ENCODE measurements around the gene SLC16A11.

Gene SLC16A11

GRCh38 chr17:7080456-7081041 is 36.7 kb upstream of the SLC16A11 start:
- Histone ChIP-seq H4K20me1 (ENCODE audit: insufficient read depth, low read length) (no peaks in the 10 kb centered on the region), H3F3A (ENCODE audit: insufficient read depth, low read length) (no peaks in the 10 kb centered on the region), H3K79me2 (ENCODE audit: insufficient read depth, low read length) (no peaks in the 10 kb centered on the region), H3K27ac (ENCODE audit: low read depth, low read length, poor library complexity, severe bottlenecking) (no peak overlapping the region), H3K4me3 (ENCODE audit: low read depth, low read length, poor library complexity, severe bottlenecking) (no peak overlapping the region), H3K4me2 (ENCODE audit: low read length) (no peak overlapping the region), H3K27me3 (ENCODE audit: insufficient read depth, low read length) (peaks cover 2% of the 10 kb centered on the region; the same call in 1 of the 2 replicates), H3K9me3 (ENCODE audit: low read length) (no peaks in the 10 kb centered on the region), H3K36me3 (ENCODE audit: insufficient read depth, low read length) (no peaks in the 10 kb centered on the region), H3K9me2 (ENCODE audit: low read depth, low read length) (no peaks in the 10 kb centered on the region), H2AFZ (ENCODE audit: low read length) (no peak overlapping the region), H3K4me1 (ENCODE audit: insufficient read depth, low read length, severe bottlenecking) (no peaks in the 10 kb centered on the region), H3K9ac (ENCODE audit: low read length) (no peak overlapping the region)
- TF ChIP-seq CTCF (IDR thresholded peaks at IDR 0.05; ENCODE audit: low read length) (no peak), EZH2 (IDR thresholded peaks at IDR 0.05; ENCODE audit: borderline replicate concordance, low read length) (no peak)

- Histone ChIP-seq H3K79me2 (ENCODE audit: insufficient read depth, low read length) (no peaks in the 10 kb centered on the region), H3K36me3 (ENCODE audit: insufficient read depth, low read length) (no peaks in the 10 kb centered on the region), H3K4me2 (ENCODE audit: low read length) (no peak within 1 kb of the TSS), H4K20me1 (ENCODE audit: insufficient read depth, low read length) (no peaks in the 10 kb centered on the region), H3F3A (ENCODE audit: insufficient read depth, low read length) (no peaks in the 10 kb centered on the region), H3K9ac (ENCODE audit: low read length) (no peak within 1 kb of the TSS), H3K4me3 (ENCODE audit: low read depth, low read length, poor library complexity, severe bottlenecking) (no peak within 1 kb of the TSS), H3K9me3 (ENCODE audit: low read length) (no peaks in the 10 kb centered on the region), H3K27ac (ENCODE audit: low read depth, low read length, poor library complexity, severe bottlenecking) (no peak within 1 kb of the TSS), H2AFZ (ENCODE audit: low read length) (no peak within 1 kb of the TSS), H3K27me3 (ENCODE audit: insufficient read depth, low read length) (peaks cover 2% of the 10 kb centered on the region; the same call in 1 of the 2 replicates), H3K9me2 (ENCODE audit: low read depth, low read length) (no peaks in the 10 kb centered on the region), H3K4me1 (ENCODE audit: insufficient read depth, low read length, severe bottlenecking) (no peaks in the 10 kb centered on the region)
- TF ChIP-seq EZH2 (IDR thresholded peaks at IDR 0.05; ENCODE audit: borderline replicate concordance, low read length) (no peak), CTCF (IDR thresholded peaks at IDR 0.05; ENCODE audit: low read length) (no peak)
Observed at GRCh38 chr17:7079581-7080455, 35.9 kb upstream of the SLC16A11 start, which contains the start of gene CLEC10A. Gene CLEC10A (minus strand): TSS chr17:7080251. CDS start chr17:7078812, 1,439 bp downstream.

- Histone ChIP-seq H2AFZ (ENCODE audit: low read length) (no peak overlapping the region), H4K20me1 (ENCODE audit: insufficient read depth, low read length) (no peaks in the 10 kb centered on the region), H3K36me3 (ENCODE audit: insufficient read depth, low read length) (no peaks in the 10 kb centered on the region), H3K4me1 (ENCODE audit: insufficient read depth, low read length, severe bottlenecking) (no peaks in the 10 kb centered on the region), H3K9me3 (ENCODE audit: low read length) (no peaks in the 10 kb centered on the region), H3K4me3 (ENCODE audit: low read depth, low read length, poor library complexity, severe bottlenecking) (no peak overlapping the region), H3F3A (ENCODE audit: insufficient read depth, low read length) (no peaks in the 10 kb centered on the region), H3K27ac (ENCODE audit: low read depth, low read length, poor library complexity, severe bottlenecking) (no peak overlapping the region), H3K27me3 (ENCODE audit: insufficient read depth, low read length) (peaks cover 2% of the 10 kb centered on the region; the same call in 1 of the 2 replicates), H3K9ac (ENCODE audit: low read length) (no peak overlapping the region), H3K4me2 (ENCODE audit: low read length) (no peak overlapping the region), H3K9me2 (ENCODE audit: low read depth, low read length) (no peaks in the 10 kb centered on the region), H3K79me2 (ENCODE audit: insufficient read depth, low read length) (no peaks in the 10 kb centered on the region)
- no peak for TF ChIP-seq EZH2 (IDR thresholded peaks at IDR 0.05; ENCODE audit: borderline replicate concordance, low read length)
Observed at GRCh38 chr17:7078711-7079110, 34.8 kb upstream of the SLC16A11 start.
